ENCODE results near the gene MYBPH. TPM values are rescaled to one million over a fixed set of nuclear protein-coding genes. Genes with fewer than 3 reads are reported as not detected.

Gene MYBPH
- polyA plus RNA-seq, 4 donors: 0.17 to 0.47 (median 0.29) TPM

- DNase-seq (ENCODE audit: low read depth in 4 of 4, low spot score in 2 of 4): no peak
These were observed 5.1 kb upstream of the MYBPH start for GRCh38 chr1:203180611-203181330.

DNA sequence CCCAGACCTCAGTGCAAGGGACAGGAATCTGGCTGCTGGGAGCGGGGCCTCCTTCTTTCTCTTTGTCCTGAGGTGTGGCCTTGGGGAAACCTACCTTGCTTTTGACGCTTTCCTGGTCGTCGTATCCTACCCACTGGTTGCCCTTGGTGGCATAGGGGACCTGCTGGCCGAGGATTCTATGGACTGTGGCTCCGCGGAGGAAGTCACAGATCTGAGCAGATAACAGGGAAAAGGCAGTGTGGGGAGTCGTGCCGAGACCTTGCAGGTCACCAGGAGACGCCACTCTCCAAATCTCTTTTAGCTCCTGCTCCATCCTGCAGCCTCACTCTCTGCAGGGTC lies 4.0 kb upstream of the MYBPH start:
- no peak for DNase-seq (ENCODE audit: low read depth in 4 of 4, low spot score in 2 of 4)

- no peak for DNase-seq (ENCODE audit: low read depth in 4 of 4, low spot score in 2 of 4)
These were observed 3.4 kb upstream of the MYBPH start for GRCh38 chr1:203178821-203179666.

DNA sequence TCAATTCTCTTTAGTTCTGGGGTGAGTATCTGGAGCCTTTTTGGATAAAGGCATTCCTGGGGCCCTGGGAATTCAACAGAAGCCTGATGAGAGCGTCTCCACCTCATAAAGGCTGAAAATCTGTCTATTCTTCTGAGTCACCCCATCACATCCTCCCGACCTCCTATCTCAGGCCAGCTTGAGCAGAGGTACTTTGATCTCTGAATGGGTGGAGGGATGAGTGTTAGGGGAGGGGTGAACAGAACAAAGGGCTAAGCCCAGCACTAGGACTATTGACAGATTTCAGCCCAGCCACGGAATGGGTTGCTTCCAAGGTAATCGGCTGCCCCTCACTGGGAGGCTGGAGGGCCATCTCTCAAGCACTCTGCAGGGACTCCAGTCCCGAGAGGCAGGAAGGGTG lies 2.5 kb upstream of the MYBPH start:
- no peak for DNase-seq (ENCODE audit: low read depth in 4 of 4, low spot score in 2 of 4)

- DNase-seq (ENCODE audit: low read depth in 4 of 4, low spot score in 2 of 4): no peak
These were observed 1.9 kb upstream of the MYBPH start for GRCh38 chr1:203177470-203178039.

- DNase-seq (ENCODE audit: low read depth in 4 of 4, low spot score in 2 of 4): no peak
These were observed 1.4 kb upstream of the MYBPH start for GRCh38 chr1:203177036-203177405.

DNA sequence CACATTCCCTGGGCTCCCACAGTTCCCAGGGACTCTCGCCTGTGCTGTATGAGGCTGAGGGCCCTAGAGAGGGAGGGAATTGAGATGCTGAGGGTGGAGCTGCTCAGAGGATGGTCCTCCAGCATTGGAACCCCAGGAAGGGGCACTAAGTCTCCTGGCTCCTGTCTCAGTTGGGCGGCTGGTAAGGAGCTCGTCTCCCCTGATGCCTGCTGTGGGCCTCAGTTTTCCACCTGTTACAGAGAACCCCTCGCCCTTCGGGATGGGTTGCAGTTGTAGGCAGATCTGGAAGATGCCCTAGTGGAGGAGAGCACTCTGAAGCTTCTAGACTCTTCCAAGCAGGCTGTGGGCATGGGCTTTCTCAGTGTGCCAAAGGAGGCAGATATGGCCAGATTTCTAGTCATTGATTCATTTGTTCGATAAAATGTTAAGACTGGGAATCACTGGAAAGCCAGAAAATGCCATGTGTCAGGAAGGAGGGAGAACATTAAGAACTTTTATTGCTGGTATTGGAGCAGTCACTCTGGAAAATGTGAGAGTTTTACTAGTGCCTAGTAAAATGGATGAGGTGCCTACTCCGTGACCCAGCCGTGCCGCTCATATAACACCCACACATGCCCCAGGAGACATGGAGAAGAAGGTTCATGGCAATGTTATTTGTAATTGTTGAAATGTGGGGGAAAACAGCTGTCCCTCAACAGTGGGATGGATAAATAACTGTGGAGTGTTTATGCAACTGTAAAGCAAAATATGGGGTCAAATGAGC lies 828 bp upstream of the MYBPH start:
- DNase-seq (ENCODE audit: low read depth in 4 of 4, low spot score in 2 of 4): no peak

GRCh38 chr1:203175827-203176241 lies 208 bp upstream of the MYBPH start:
- no peak for DNase-seq (ENCODE audit: low read depth in 4 of 4, low spot score in 2 of 4)

GRCh38 chr1:203174324-203174985 lies 1.2 kb downstream of the MYBPH start:
- no peak for DNase-seq (ENCODE audit: low read depth in 4 of 4, low spot score in 2 of 4)

GRCh38 chr1:203173566-203173965 lies 2.1 kb downstream of the MYBPH start:
- no peak for DNase-seq (ENCODE audit: low read depth in 4 of 4, low spot score in 2 of 4)

DNA sequence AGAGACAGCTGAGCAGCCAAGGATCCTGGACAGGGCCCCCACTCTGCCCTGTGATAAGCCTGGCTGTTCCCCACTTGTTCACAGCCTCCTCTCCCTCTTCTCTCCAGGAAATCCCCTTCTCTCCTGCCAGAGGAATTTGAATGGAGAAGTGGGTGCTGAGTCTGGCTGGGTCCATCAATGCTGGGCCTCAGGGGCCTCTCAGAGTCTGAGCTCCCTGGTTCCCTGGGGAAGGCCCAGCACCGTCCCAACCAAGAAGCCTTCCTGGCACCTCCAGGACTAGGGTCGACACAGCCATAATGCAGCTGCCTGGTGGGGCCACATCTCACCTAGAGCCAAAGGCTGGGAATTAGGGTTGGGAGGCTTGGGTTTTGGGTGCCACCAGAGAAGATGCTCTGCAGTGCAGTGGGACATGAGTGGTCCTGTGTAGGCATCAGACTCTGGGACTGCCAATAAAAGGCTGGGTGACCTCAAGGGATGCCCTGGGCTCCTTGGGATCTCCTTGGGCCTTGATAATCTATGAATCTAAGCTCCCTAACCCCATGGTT lies 2.5 kb downstream of the MYBPH start:
- no peak for DNase-seq (ENCODE audit: low read depth in 4 of 4, low spot score in 2 of 4)

DNA sequence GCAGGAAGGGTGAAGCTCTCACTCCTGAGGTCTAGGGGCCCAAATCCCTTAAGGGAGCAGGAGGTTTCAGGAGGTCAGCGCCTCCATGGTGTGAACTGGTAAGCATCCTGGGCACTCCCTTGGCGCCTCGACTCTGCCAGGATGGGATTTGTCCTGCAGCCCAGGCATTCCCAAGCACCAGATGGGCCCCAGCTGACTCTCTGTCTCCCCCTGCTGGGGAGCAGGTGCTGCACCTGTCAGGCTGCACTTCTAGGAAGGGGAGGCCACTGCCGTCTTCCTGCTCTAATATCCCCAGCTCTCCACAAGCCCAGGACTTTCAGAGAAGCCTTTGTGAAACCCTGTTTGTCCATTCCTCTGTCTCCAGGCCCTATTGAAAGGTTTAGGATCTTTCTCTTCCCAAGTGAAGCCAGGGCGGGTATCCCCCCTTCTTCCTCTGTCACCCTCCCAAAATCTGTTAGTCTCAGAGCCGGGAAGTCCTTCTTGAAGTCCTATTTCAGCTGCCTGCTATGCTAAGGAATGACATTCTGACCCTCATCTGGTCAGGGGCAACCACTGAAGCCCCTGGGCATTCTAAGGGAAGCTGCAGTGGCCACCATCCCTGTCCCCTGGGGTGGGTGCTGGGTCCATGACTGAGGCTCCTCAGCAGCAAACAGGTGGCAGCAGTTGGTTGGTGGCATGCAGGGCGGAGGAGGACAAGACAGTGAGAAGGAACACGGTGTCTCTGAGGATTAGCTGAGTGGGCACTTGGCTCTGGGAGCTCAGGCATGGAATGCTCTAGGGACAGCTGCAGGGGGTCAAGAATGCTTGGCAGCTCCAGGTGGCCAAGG lies 3.2 kb downstream of the MYBPH start:
- DNase-seq (ENCODE audit: low read depth in 4 of 4, low spot score in 2 of 4): no peak

DNA sequence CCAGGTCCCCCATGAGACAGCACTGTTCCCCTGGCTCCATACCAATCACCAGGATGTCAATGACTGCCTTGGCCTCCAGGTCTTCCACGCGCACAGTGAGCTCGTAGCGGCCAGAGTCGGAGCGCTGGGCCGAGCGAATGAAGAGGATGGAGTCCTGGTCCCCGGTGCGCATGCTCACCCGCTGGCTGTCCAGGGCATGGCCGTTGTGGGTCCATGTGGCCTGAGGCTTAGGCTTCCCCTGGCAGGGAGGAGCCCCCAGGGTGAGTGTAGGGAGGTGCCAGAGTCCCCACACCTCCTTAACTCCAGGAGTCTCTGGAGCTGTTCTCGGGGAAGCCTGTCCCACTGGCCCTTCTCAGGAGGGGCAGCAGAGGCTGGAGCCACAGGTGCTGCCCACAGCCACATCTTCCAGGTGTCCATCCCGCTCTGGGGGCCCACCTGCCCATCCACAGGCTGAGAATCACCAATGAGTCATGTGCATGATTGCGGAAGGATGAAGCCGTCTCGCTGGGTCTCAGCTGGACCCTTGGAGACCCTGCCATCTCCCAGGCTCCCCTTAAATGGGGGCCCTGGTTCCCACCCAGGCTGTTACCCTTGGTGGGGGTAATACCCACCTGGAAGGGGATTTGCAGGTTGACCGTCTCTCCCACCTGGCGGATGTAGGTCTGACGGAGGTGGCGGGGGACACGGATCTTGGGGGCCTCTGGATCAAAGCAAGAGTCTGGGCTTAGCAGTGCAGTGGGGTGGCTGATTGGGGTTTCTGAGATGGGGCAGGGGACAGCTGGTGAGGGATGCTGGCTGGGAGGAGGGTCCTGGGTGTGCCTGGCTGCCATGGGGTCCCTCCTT lies 4.1 kb downstream of the MYBPH start:
- no peak for DNase-seq (ENCODE audit: low read depth in 4 of 4, low spot score in 2 of 4)

GRCh38 chr1:203170625-203171330 lies 4.8 kb downstream of the MYBPH start:
- DNase-seq (ENCODE audit: low read depth in 4 of 4, low spot score in 2 of 4): no peak

DNA sequence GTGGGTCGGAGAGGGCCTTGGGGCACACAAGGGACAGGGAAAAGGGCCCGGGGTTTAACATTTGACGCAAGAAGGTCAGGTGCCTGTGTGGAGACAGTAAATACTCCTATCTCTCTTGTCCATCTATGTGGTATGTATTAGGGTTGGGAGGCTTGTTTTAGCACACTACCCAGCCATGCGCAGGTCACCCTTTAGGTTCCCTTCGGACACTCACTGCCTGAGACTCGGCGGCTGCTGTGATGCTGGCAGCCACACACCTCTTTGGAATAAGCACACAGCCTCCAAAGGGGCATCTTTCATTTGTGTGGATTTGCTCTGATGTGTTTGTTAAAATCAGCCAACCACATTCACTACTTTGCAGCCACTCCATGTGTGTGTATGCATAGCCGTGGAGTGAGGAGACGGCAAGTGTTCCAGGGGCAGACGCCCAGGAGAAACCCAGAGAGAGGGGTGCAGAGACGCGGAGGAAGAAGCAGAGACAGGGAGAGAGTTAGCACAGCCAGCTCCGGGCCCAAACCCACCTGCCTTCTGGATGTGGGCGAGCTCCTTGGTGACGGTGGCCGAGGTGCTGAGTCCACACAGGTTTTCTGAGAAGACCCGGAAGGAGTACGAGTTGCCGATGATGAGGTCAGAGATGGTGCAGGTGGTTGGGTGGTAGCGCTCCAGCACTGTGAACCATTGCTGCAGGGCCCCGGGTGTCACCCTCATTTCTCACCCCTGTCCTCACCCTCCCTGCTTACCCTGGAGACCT lies 5.7 kb downstream of the MYBPH start:
- no peak for DNase-seq (ENCODE audit: low read depth in 4 of 4, low spot score in 2 of 4)

DNA sequence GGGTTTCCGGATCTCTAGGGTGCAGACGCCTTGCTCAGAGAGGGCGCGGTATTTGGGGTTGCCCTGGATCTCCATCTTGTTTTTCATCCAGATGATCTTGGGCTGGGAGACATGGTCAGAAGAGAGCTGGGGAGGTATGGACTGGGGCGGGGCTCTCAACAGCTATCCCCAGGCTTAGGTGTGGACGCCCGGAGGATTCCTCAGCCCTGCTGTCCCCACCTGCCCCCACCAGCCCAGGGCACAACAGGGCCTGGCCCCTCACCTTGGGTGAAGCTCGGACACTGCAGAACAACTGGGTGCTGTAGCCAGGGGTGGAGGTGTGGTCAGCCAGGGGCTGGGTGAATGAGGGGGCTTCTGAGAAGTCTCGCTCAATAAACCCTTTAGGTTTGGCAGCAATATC lies 6.6 kb downstream of the MYBPH start:
- no peak for DNase-seq (ENCODE audit: low read depth in 4 of 4, low spot score in 2 of 4)

DNA sequence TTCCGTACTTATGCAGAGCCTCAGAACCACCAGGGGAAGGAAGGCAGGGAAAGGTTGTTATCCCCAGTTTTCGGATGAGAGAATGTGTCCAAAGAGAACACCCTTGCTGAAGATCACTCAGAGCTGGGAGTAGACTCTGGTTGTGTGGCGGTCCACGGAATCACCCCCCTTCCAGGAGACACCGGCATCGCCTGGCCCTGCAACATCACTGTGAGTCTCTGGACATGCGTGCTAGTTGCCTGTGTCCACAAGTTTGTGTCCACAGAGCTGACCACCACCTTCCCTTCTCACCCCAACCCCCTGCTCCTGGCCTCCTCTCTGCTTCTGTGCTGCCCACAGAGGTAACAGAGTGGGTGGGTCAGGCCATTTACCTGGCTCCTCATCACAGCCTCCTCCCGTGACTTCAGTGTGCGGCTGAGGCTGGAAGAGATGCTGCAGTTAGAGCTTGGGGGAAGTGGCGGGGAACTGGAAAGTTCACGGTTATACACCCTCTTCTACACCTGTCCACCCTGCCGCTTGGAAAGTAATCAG lies 7.3 kb downstream of the MYBPH start:
- no peak for DNase-seq (ENCODE audit: low read depth in 4 of 4, low spot score in 2 of 4)

Data from left renal cortex interstitium (tissue), 4 donors.